GM11168 (cell line): ENCODE results near the gene GJA5.
"Not testable (repeated sequence)": the region's sequence is repeated elsewhere in the genome, so short reads cannot be mapped to it uniquely, and the experiment has no call there.

Experiments used
- in situ Hi-C: fragments of 300-500 bp; cut with MboI; formaldehyde crosslinking; loops from one replicate; pipeline ENCODE4 v1.12.0; 2022; ENCODE audit warnings: low sequenced_read_pairs; ENCODE audit not compliant: unreplicated experiment

GJA5 gene

GRCh38 chr1:147735423-147735822 is 25.0 kb downstream of the GJA5 start:
- in situ Hi-C loops = no loop called here

- in situ Hi-C loops = not testable (repeated sequence)
Measured at GRCh38 chr1:147734291-147734841, 26.0 kb downstream of the GJA5 start.

DNA sequence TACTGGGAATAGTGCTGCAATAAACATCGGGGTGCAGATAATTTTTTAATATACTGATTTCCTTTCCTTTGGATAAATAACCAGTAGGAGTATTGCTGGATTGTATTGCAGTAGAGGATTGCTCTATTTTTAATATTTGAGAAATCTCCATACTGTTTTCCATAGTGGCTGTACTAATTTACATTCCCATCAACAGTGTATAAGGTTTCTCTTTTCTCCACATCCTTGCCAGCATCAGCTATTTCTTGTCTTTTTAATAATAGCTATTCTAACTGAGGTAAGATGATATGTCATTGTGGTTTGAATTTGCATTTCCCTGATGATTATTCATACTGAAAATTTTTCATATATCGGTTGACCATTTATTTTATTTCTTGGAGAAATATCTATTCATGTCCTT is 31.1 kb downstream of the GJA5 start:
- in situ Hi-C loops = no loop called here

GRCh38 chr1:147726168-147726567 is 34.2 kb downstream of the GJA5 start:
- in situ Hi-C loops = no loop called here

- in situ Hi-C loops = no loop called here
Measured at GRCh38 chr1:147725685-147726084, 34.7 kb downstream of the GJA5 start.

- in situ Hi-C loops = no loop called here
Measured at GRCh38 chr1:147723691-147724323, 36.6 kb downstream of the GJA5 start.

DNA sequence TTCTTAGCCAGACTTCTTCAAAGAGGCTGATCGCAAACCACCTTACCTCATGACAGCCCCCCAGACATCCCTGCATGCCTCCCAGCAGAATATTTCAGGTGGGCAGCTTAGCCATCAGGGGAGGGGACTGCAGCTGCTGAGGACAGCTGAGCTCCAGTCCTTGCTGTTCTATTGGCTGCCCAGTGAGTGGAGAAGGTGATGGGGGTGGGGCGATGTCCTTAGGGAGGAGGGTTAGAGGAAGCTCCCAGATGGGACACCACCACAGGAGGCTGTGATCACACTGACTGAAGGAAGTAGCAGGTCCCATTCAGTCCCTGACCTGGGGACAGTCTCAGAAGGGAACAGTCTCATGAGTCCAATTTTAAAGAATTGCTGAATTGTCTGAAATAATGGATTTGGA is 38.3 kb downstream of the GJA5 start:
- in situ Hi-C loops = no loop called here

DNA sequence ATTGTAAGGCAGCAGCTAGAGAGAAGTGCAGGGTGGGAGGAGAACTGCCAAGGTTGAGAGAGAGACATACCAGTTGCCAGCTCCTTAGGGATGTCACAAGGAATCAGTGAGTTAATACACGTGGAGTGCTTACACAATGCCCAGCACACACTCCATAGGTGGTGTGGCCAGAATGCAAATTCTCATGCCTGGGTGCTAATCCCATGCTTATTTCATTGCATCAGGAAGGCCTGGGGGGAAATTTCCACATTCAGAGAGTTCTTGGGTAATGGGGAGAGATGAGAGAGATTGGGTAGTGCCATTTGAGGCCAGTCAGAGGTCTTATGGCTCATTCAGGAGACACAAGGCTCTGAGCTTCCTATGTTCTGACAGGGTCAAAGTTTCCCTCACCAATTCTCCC is 38.7 kb downstream of the GJA5 start:
- in situ Hi-C loops = no loop called here

DNA sequence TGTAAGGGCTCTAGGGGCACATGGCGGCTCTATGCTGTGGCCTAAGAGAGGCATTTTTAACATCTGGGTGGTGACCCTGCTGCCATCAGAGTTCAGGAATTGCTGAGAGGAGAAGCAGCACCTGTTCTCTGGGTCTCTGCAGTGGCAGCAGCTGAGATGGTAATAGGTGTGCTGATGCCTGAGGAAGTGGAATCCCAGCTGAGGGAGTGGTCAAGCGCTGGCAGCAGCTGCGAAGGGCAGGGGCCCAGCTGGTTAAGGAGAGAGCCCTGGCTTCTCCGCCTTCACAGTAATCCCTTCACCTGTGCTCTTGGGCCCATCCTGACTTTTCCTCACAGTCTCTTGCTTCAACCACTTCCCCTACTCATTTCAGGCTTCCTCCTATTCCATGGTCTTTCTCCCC is 39.8 kb downstream of the GJA5 start:
- in situ Hi-C loops = no loop called here

DNA sequence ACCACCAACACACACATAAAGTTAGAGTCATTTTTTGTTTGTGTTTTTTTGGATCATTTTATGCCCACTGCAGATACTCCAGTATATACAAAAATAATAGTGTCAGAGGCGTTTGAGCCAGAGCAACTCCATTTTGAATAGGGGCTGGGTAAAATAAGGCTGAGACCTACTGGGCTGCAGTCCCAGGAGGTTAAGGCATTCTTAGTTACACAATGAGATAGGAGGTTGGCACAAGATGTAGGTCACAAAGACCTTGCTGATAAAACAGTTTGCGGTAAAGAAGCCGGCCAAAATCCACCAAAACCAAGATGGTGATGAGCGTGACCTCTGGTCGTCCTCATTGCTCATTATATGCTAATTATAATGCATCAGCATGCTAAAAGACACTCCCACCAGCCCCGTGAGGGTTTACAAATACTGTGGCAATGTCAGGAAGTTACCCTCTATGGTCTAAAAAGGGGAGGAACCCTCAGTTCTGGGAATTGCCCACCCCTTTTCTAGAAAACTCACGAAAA is 40.6 kb downstream of the GJA5 start:
- in situ Hi-C loops = no loop called here

GRCh38 chr1:147719029-147719698 is 41.2 kb downstream of the GJA5 start:
- in situ Hi-C loops = no loop called here

DNA sequence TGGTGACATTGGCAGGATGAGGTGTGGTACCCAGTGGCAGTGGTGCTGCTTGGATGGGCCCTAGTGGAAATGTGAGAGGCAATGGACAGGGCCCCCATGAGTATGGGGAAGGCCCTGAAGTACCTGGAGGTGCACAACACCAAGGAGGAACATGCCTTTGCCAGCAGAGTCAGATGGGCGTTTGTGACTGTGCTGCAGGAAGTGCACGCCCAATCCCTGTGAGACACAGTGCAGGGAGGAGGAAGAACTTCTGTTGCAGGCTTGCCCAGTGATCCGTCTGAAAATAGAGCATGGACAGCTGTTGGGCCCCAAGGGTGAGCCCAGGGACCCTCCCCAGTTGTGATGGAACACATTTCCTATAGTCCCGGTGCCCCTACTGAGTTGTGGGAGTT is 42.7 kb downstream of the GJA5 start:
- in situ Hi-C loops = no loop called here

DNA sequence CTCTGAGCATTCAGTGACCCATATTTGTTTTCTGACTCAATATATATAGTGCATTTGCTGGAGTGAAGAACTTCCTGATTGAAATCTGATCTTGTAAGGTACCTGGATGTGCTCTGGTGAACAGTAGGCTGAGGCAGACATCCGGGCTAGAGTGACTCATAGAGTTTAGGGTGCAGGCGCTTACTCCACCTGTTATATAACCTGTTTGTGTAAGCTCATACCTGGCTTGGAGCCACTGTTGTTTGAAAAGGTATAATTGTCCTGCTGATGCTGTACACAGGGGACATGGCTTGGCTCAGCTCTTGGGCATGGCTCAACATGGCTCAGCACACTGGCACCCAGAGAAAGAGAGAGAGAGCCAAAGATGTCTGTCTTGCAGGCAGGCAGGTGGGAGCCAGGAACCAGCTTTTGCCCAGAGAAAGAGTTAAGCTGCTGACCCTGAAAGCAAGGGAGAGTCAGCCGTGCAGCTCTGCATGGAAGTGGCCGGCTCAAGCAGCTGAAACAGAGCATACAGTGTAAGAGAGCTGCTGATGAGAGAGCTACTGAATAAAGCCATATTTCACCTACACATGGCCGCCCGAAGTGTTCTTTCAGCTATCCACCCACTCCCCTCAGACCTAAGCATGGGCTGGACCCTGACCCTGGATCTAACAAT is 43.2 kb downstream of the GJA5 start:
- in situ Hi-C loops = no loop called here

- in situ Hi-C loops = no loop called here
Measured at GRCh38 chr1:147712605-147713004, 47.8 kb downstream of the GJA5 start.
